Fibroblast of the aortic adventitia (primary cell): Measurements from ENCODE around the gene LEMD2. TPM values are rescaled to one million over a fixed set of nuclear protein-coding genes. Genes with fewer than 3 reads are reported as not detected.

ENCODE experiments used
- DNase-seq: peaks from one replicate; pipeline ENCODE4 v3.0.0-alpha.2; 2010; ENCODE audit warnings: low read depth
- H3K4me3 ChIP-seq: 2 replicates; pipeline ENCODE4 v1.5.1; 2011; ENCODE audit warnings: low read depth, mild to moderate bottlenecking, control low read depth, low read length, moderate library complexity
- total RNA-seq: library from RNA; depleted of rRNA; stranded (reverse); fragments of >200 nt; gene quantifications from 2 replicates; pipeline ENCODE4 v1.2.3, GENCODE V29; 2012; ENCODE audit warnings: low replicate concordance
- TF ChIP-seq, protein P1 (sequence below): IDR thresholded peaks from 2 replicates; pipeline ENCODE4 v1.5.1; 2011; ENCODE audit warnings: mild to moderate bottlenecking, low read length, control low read depth, inconsistent platforms; ENCODE audit not compliant: insufficient read depth

LEMD2 gene
- total RNA-seq, 1 donor: 31.2 TPM

DNA sequence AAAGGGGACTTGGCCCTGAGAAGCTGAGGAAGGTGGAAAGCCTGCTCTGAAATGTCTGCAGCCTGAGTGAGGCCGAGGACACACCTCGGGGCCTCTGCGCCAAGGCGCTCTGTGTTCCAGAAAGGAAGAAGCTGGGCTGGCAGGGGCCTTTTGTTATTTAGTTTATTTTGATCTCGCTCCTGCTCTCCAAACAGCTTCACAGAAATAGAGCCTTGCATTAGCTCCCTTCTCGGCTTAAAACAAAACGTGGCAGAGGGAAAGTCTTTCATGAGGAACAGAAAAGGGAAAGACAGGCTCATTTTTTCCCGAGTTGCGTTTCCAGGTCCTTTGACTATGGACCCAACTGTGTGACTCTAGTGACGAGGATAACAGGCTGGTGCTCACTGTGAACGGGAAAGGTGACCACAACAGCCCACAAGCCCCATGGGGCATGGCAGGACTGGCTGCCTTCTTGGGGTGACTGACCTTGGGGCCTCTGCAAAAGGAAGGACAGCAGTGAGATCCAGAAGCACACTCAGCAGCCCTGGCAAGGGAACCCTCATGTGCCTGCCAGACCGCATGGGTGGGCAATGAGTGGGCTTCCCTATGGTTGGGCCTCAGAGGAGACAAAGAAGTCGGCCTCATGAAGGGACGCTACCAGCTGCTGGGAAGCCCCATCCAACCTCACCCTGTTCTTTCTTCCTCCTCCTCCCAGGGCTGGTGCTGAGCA is 18.7 kb downstream of the LEMD2 start:
- DNase-seq: no peak
- TF ChIP-seq, protein P1, sequence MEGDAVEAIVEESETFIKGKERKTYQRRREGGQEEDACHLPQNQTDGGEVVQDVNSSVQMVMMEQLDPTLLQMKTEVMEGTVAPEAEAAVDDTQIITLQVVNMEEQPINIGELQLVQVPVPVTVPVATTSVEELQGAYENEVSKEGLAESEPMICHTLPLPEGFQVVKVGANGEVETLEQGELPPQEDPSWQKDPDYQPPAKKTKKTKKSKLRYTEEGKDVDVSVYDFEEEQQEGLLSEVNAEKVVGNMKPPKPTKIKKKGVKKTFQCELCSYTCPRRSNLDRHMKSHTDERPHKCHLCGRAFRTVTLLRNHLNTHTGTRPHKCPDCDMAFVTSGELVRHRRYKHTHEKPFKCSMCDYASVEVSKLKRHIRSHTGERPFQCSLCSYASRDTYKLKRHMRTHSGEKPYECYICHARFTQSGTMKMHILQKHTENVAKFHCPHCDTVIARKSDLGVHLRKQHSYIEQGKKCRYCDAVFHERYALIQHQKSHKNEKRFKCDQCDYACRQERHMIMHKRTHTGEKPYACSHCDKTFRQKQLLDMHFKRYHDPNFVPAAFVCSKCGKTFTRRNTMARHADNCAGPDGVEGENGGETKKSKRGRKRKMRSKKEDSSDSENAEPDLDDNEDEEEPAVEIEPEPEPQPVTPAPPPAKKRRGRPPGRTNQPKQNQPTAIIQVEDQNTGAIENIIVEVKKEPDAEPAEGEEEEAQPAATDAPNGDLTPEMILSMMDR: no peak
- no peak overlapping the region for H3K4me3 ChIP-seq

GRCh38 chr6:33769248-33769821 is 19.6 kb downstream of the LEMD2 start:
- DNase-seq: no peak
- TF ChIP-seq, protein P1: no peak
- H3K4me3 ChIP-seq: no peak overlapping the region

DNA sequence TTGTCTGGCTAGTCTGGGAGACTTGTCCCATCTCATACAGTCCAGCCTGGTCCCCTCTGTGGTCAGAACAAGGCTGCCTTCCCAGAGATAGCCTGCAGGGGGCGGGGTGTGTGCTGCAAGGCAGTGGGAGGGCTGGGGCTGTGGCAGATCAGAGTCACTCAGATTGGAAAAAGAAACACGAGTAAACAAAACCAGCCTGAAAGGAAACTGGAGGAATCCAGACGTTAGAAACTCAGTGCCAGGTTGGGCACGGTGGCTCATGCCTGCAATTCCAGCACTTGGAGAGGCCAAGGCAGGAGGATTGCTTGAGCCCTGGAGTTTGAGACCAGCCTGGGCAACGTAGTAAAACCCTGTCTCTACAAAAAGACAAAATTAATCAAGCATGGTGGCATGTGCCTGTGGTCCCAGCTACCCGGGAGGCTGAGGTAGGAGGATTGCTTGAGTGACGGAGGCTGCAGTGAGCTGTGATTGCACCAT is 20.2 kb downstream of the LEMD2 start:
- peak; percentile 79 for DNase-seq
- TF ChIP-seq, protein P1: peak; percentile 97
- no peak overlapping the region for H3K4me3 ChIP-seq

- H3K4me3 ChIP-seq: no peak overlapping the region
- TF ChIP-seq, protein P1: no peak
- no peak for DNase-seq
Observed at GRCh38 chr6:33766921-33767907, 21.7 kb downstream of the LEMD2 start.

GRCh38 chr6:33765368-33765767 is 23.6 kb downstream of the LEMD2 start:
- no peak overlapping the region for H3K4me3 ChIP-seq
- no peak for DNase-seq
- TF ChIP-seq, protein P1: no peak

DNA sequence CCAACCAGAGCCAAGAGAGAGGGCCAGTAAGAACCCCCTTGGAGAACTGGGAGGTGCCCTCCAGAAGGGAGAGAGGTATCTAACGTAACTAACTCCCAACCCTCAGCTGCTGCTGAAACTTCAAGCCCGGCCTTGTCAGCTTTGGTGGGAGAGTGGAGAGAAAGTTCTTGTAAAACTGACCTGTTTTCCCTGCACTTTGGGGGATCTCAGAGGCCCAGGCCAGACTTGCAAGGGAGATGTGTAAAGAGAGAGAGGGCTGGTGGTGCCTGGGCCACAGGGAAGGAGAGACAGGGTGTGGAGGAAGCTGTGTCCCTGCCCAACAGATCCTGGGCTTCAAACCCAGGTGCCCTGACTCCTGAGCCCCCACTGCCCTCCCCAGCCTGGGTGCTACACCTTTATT is 24.9 kb downstream of the LEMD2 start:
- H3K4me3 ChIP-seq: no peak overlapping the region
- no peak for DNase-seq
- TF ChIP-seq, protein P1: no peak
